HG03045 (cell line): ENCODE measurements around the gene TMEM238L.

Experiments used
- ATAC-seq: cut with Tn5 transposase; IDR thresholded peaks from one replicate; pipeline ENCODE4 v1.9.1; 2021; ENCODE audit warnings: mild to moderate bottlenecking, moderate library complexity; ENCODE audit not compliant: unreplicated experiment

TMEM238L gene

DNA sequence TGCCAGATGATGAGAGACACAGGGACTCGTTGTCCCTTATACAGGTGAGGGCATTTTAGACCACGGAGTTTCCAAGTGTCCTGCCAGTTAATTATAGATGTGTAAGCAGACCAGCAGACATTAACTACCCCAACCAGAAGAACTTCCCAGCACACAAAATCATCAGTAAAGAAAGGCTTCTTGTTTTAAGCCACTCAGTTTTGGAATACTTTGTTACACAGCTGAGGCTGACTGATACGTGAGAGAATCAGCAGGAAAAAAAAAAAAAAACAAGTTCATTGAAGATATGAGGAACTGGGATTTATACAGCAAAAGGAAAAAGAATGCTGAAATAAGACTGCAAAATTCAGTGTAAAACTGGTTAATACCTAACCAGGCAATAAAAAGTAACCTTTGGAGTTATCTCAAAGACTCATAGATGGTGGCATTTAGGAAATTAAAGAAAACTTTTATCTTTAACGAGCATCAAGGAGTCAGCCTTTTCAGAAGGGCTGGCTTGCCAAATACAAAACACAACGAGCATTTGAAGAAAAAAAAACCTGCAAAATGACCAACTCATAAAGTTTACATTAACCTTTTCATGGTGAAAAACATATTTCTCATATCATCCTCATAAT is 28.1 kb downstream of the TMEM238L start:
- no peak for ATAC-seq

- ATAC-seq = no peak
Observed at GRCh38 chr17:10775058-10775457, 28.8 kb downstream of the TMEM238L start.

DNA sequence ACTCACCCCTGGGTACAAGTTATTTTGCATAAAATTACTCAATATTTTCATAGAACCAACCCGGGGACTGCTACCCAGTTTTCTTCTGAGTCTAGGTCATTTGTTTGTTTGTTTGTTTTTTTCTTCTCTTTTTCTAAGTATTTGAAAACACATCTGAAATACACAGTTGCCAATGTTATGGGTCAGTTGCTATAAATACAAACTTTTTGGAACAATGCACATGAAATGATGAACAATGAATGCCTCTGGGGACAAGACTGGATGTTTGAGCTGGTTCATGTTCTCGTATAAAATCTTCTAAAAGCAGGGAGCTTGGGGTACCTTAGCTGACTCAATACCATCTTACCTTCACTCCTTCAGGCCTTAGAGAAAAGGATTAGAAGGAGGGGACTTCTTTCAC is 30.5 kb downstream of the TMEM238L start:
- ATAC-seq = no peak

DNA sequence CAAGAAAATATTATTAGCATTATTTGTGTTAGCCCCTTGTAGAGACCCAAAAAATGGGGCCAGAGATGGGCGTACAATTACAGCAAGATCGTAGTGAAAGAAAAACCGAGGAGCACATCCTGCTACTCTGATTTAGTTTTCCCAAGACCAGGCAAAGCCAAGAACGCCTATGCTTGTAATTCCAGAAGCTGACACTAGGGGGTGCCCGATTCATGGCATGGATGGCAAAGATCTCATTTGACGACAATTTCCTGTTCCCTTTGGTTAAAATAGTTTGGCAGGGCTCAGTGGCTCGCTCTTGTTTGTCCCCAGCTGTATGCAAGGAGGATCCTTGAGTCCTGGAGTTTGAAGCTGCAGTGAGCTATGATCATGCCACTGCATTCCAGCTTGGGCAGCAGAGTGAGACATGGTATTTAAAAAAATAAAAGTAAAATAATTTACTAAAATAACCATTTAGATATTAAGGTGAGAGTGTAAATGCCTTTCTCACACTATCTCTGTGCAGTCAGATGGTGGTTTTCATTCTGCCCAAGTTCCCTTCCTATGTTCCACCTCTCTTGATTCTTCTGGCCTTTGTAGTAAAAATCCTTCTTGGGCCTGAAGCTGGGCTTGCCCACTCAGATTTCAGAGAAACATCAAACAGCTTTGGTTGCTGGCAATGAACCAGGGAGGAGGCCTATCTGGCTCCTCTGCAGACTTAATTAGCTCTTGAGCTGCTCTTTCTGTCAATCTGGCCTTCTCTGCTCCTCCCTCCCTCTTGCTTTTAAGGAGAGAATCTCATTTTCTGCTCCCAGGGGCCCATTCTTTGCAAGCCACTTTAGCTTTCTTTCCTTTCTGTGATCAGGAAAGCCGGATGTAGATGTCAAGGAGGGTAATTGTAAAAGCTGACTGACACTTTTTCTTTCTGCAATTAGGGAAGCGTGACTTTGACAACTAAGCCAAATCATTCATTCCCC is 31.2 kb downstream of the TMEM238L start:
- no peak for ATAC-seq

GRCh38 chr17:10771148-10771547 is 32.8 kb downstream of the TMEM238L start:
- ATAC-seq = no peak

DNA sequence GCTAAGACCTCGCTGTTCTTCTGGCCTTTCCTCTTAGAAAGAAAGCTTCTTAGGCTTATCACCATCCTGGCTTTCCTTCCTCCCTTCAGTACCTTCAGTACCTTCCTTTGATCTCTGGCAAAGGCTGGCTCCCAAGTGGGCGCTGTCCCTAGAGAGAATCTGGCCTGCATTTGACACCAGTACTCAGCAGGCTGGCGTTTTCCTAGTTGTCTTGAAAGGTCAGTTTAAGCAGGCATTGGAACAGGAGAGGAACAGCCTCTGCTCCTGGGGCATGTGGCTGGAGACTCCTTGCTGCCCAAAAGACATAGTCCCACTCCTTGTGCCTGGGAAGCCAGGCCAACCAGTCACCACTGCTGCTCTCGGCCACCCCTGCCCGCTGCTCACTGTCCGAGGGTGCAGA is 34.1 kb downstream of the TMEM238L start:
- ATAC-seq = no peak

- no peak for ATAC-seq
Observed at GRCh38 chr17:10768750-10769251, 35.1 kb downstream of the TMEM238L start.

- no peak for ATAC-seq
Observed at GRCh38 chr17:10767232-10767631, 36.7 kb downstream of the TMEM238L start.

- no peak for ATAC-seq
Observed at GRCh38 chr17:10762037-10762436, 41.9 kb downstream of the TMEM238L start.

DNA sequence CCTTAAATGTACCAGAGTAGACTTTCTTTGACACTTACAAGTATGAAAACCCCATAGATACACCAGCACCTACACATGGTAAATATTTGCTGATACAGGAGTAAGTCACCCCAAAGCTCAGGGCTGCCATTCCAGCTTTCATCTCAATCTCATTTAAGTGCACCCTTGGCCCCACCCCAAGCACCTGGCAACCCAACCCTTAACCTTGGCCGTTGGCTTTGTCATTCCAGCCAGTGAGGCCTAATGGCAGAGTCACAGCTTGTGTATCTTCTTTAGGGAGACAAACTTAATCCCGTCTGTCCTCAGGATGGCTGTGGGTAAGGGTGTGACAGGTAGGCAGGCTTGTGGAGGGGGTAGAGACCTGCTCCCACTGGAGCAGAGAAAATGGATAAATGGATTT is 42.6 kb downstream of the TMEM238L start:
- ATAC-seq = no peak

DNA sequence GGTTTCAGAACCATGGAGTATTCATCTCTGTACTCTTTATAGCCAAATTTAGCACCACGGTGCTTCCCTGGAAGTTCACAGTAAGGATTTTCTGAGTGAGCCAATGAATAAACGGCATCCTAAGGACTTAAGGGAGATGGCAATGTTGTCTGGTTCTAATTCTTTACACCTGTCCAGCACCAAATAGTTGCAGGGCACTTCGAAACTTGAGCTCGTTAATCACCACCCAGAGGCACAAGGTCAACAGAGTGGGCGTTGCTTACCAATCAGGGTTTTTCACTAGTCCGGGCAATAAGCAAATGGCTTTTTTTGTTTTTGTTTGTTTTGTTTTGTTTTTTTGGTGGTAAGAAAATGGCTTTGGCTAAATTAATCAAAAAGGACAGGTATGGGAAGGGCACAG is 45.8 kb downstream of the TMEM238L start:
- no peak for ATAC-seq

DNA sequence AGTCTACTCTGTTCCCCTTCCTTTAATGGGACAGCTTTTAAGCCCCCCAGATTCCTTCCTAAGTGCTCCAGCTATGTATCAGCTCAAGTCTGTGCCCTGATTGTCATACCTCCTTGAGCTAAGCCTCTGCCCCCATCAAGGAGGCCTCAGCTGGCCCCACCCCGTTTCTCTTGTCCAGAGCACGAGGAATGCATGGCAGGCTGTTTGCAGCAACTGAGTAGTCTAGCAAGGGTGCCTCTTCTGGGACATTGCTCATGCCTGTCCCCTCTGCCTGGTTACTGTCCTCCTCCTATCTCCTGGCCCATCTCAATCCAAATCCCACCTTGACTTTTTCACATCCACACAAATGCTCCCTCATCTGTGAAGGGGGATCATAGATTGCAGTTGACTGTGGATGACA is 46.3 kb downstream of the TMEM238L start:
- ATAC-seq = no peak

- ATAC-seq = no peak
Observed at GRCh38 chr17:10757067-10757466, 46.8 kb downstream of the TMEM238L start.

DNA sequence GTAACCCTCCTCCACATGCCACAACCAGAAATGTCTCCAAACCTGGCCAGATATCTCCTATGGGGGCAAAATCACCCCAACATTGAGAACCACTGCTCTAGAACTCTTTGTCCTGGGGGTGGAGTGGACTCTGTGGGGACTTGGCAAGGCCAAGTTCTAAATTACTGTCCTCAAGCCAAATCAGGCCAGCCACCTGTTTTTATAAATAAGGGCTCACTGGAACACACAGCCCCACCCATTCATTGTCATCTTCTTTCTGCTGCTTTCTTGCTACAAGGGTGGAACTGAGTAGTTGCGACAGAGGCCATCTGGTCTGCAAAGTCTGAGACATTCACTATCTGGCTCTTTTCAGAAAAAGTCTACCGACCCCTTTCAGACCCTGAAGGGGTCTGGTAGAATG is 47.3 kb downstream of the TMEM238L start:
- no peak for ATAC-seq

GRCh38 chr17:10756185-10756584 is 47.7 kb downstream of the TMEM238L start:
- no peak for ATAC-seq

DNA sequence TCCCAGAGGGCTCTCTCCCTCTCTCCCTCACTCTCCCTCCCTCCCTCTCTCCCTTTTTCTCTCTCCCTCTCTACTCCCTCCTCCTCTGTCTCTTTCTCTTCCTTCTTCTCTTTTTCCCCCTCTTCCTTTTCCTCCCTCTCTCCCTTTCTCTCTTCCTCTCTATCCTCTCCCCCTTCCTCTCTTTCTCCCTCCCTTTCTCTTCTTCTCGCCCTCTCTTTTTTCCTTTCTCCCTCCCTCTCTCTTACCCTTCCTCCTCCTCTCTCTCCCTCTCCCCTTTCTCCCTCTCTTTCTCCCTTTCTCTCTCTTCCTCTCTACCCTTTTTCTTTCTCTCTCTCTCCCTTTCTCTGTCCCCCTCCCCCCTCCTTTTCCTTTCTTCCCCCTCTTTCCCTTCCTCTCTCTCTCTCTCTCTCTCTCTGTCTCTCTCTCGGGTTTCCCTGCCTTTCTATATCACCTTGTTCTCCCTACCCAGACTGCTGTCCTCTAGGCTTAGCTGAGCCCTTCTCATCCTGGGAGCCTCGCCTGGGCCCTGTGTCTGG is 48.2 kb downstream of the TMEM238L start:
- ATAC-seq = no peak

- ATAC-seq = no peak
Observed at GRCh38 chr17:10754861-10755591, 48.9 kb downstream of the TMEM238L start.

DNA sequence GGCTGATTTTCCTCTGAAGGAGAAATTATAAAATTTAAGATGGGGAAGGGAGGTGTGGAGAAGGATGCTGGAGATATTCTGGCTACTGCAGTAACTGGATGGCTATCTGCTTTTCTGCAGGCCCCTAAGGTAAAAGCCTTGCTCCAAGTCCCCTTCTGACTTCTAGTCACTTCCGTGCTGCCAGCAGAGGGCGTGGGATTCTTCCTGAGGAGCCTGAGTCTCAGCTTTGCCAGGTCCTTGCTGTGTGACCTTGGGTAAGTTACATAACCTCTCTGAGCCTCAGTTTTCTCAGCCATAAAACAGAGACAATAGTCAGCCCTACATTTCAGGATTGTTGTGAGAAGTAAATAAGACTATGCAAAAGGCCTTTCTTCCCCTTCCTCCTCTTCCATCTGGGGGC is 49.8 kb downstream of the TMEM238L start:
- ATAC-seq = no peak

DNA sequence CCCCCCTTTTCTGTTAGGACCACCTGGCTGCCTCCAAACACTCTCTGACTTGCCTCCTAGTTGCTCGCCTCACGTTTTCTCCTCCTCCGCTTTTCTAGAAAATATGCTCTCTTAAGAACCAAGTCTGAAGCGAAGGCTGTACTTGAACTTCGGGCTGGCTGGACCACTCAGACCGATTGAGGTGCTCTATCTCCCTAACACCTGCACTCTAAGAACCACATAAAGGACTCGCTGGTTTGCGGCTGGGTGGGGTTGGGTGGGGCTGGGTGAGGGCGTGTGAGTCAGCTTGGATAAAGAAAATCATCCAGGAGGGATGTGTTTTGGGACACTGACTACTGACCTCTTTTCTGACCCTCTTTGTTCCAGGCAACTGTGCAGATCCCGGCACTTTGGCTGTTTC is 51.2 kb downstream of the TMEM238L start:
- no peak for ATAC-seq

GRCh38 chr17:10751563-10751962 is 52.3 kb downstream of the TMEM238L start:
- no peak for ATAC-seq

DNA sequence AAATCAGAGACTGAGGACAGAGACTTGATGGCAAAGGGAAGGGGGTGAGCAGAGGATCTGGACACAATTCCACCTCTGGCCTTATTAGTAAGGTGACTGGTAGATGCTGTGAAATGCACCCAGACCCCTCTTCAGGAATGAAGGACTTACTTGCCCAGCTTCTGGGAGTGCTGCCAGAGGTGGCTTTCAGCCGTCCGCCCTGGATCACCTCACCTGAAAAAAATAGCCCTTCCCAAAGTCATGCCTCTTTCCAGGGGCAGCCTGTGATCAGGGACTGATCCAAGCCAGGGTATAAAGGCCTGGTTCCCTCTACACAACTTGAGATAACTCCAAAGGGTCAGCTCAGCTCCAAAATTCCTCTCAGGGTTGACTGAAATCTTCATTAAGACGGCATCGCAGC is 53.7 kb downstream of the TMEM238L start:
- no peak for ATAC-seq
